OCI-LY7 (cell line): ENCODE results near the gene PRPS2. TPM values are rescaled to one million over a fixed set of nuclear protein-coding genes. Genes with fewer than 3 reads are reported as not detected.
A peak's percentile ranks its signal among the peaks of the same experiment; 100 is the strongest.

Experiments
- BruUV-seq: library from RNA; stranded (reverse); fragments of 400-500 nt; replicated peaks from 2 replicates; lab custom pipeline; 2021; lab: Mats Ljungman, UMichigan
- CTCF ChIA-PET: fragments of 300-600 bp; sonication (Branson Sonifier 250); formaldehyde crosslinking; loops from one replicate; lab custom pipeline; 2022; ENCODE audit warnings: antibody characterized with exemption; ENCODE audit not compliant: unreplicated experiment; lab: Charles Lee
- POLR2A ChIA-PET: fragments of 300-600 bp; sonication (Branson Sonifier 250); formaldehyde crosslinking; loops from one replicate; lab custom pipeline; 2022; ENCODE audit warnings: antibody characterized with exemption; lab: Charles Lee
- DNase-seq: peaks from one replicate; pipeline ENCODE4 v3.0.0-alpha.2; 2015; ENCODE audit warnings: low spot score
- H2AFZ ChIP-seq: fragments of 200-600 bp; sonication (generic), shearing (Covaris generic); 2 replicates; pipeline ENCODE4 v1.6.1; 2014; ENCODE audit warnings: mild to moderate bottlenecking, antibody characterized with exemption, low read length, moderate library complexity
- H3K27ac ChIP-seq: fragments of 200-600 bp; sonication (generic); 2 replicates; pipeline ENCODE4 v1.5.1; 2014; ENCODE audit warnings: mixed run types, low read depth, mild to moderate bottlenecking, moderate library complexity, low read length, inconsistent platforms; ENCODE audit not compliant: poor library complexity, severe bottlenecking
- H3K36me3 ChIP-seq: fragments of 200-600 bp; sonication (generic); 2 replicates; pipeline ENCODE4 v1.6.1; 2014; ENCODE audit warnings: mild to moderate bottlenecking, antibody characterized with exemption, low read length, moderate library complexity, mixed read lengths; ENCODE audit not compliant: insufficient read depth
- H3K4me1 ChIP-seq: fragments of 200-600 bp; sonication (generic); 2 replicates; pipeline ENCODE4 v1.5.1; 2014; ENCODE audit warnings: mild to moderate bottlenecking, low read length; ENCODE audit not compliant: insufficient read depth, poor library complexity, severe bottlenecking
- H3K4me2 ChIP-seq: fragments of 200-600 bp; sonication (generic); 2 replicates; pipeline ENCODE4 v1.6.1; 2014; ENCODE audit warnings: mild to moderate bottlenecking, low read length
- H3K4me3 ChIP-seq: fragments of 200-600 bp; sonication (generic); 2 replicates; pipeline ENCODE4 v1.5.1; 2014; ENCODE audit warnings: mild to moderate bottlenecking, low read depth, low read length; ENCODE audit not compliant: poor library complexity, severe bottlenecking
- H3K79me2 ChIP-seq: fragments of 200-600 bp; sonication (generic); 2 replicates; pipeline ENCODE4 v1.6.1; 2016; ENCODE audit warnings: low read depth, mild to moderate bottlenecking, low read length, moderate library complexity, mixed read lengths; ENCODE audit not compliant: insufficient read depth
- H3K9me2 ChIP-seq: fragments of 200-600 bp; sonication (generic); 2 replicates; pipeline ENCODE4 v1.6.1; 2016; ENCODE audit warnings: mild to moderate bottlenecking, low read length, mixed read lengths; ENCODE audit not compliant: insufficient read depth
- H3K9me3 ChIP-seq: fragments of 200-600 bp; sonication (generic); 2 replicates; pipeline ENCODE4 v1.6.1; 2014; ENCODE audit warnings: mild to moderate bottlenecking, mixed run types, low read length, mixed read lengths
- H4K20me1 ChIP-seq: fragments of 200-600 bp; sonication (generic); 2 replicates; pipeline ENCODE4 v1.6.1; 2014; ENCODE audit warnings: mild to moderate bottlenecking, antibody characterized with exemption, low read length, moderate library complexity, mixed read lengths; ENCODE audit not compliant: insufficient read depth
- CTCF ChIP-seq: fragments of 200-600 bp; sonication (generic); conservative IDR thresholded peaks from 2 replicates; pipeline ENCODE4 v1.5.1; 2014; ENCODE audit warnings: mild to moderate bottlenecking, antibody characterized with exemption, low read length, moderate library complexity, mixed read lengths
- EZH2phosphoT487 ChIP-seq: fragments of 200-600 bp; sonication (generic); IDR thresholded peaks from 2 replicates; pipeline ENCODE4 v1.6.1; 2018; ENCODE audit warnings: low read depth, borderline replicate concordance, mild to moderate bottlenecking, mixed run types, antibody characterized with exemption, low read length, moderate library complexity, mixed read lengths
- intact Hi-C: fragments of 100-400 bp; cut with micrococcal nuclease; formaldehyde crosslinking; loops from one replicate; pipeline ENCODE4 v1.10.0; 2022; ENCODE audit not compliant: unreplicated experiment
- total RNA-seq, 2 experiments: library from RNA; depleted of rRNA in 1 of 2; stranded (reverse); fragments of >200 nt in 1 of 2; shearing (Covaris generic) in 1 of 2; gene quantifications; 2 replicates each; pipeline ENCODE4 v1.2.3, GENCODE V29; 2014 to 2022

Gene PRPS2
- total RNA-seq, 2 experiments from 2014 or later: 57.5 to 70.7 TPM

DNA sequence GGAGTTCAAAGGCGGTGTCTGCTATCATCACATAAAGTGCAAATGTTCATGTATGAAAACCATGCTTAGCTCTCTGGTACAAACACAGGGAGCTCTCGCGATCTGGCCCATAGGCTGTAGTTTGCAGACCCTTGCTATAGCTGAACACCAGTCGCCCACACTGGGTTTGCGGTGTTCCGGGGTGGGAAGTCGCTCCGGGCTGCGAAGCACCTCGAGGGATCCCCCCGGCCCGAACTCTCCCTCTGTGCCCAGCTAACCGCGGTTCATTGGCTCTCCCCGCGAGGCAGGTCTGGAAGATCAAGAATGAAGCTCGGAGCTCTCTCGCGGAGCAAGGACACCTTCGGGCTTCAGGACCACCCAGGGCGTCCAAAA lies 341 bp upstream of the PRPS2 start:
- intact Hi-C loops: no loop called here

DNA sequence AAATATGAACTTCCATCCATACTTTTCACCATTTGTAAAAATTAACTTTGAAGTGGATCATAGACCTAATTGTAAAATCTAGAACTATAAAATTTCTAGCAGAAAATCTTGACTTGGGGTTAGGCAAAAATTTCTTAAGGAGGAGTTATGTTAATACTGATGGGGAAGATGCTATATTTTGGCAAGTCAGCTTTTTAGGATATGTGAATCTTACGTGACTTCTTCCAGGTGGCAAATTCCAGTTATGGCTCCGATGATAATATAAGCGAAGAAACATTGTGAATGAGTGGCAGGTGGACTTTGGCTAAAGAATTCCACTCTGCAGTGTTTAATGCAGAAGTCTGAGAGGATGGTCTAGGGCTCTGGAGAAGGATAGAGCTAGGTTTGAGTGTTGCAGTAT lies 1.5 kb downstream of the PRPS2 start:
- peaks cover 14% of the 10 kb centered on the region for H3K4me1 ChIP-seq
- H4K20me1 ChIP-seq: no peaks in the 10 kb centered on the region
- H3K9me3 ChIP-seq: no peaks in the 10 kb centered on the region
- POLR2A ChIA-PET: interaction anchor here (1.5 to 1.7 kb wide), 2 partner anchors 9 to 10 kb away, joined by 7 to 9 read pairs; no protein-coding TSS in a partner anchor
- H3K79me2 ChIP-seq: peaks cover 40% of the 10 kb centered on the region
- TF ChIP-seq EZH2phosphoT487 (no peak), CTCF (no peak)
- H3K27ac ChIP-seq: no peak overlapping the region
- peak overlapping the region; percentile 91 for H3K4me3 ChIP-seq
- H3K4me2 ChIP-seq: peak overlapping the region; percentile 98
- no peaks in the 10 kb centered on the region for H3K9me2 ChIP-seq
- DNase-seq: no peak
- intact Hi-C loops: no loop called here
- BruUV-seq: no TSS peak
- H3K36me3 ChIP-seq: peaks cover 31% of the 10 kb centered on the region
- CTCF ChIA-PET: interaction anchor here (1.6 kb wide), 1 partner anchor 108 kb away, joined by 6 read pairs; no protein-coding TSS in a partner anchor
- no peak overlapping the region for H2AFZ ChIP-seq

More for the DNA sequence above, 341 bp upstream of the PRPS2 start:
- TF ChIP-seq CTCF (no peak), EZH2phosphoT487 (no peak)
- H3K4me1 ChIP-seq: peaks cover 14% of the 10 kb centered on the region
- H4K20me1 ChIP-seq: no peaks in the 10 kb centered on the region
- no peak overlapping the region for H3K27ac ChIP-seq
- peaks cover 36% of the 10 kb centered on the region for H3K79me2 ChIP-seq
- peak overlapping the region; percentile 91 for H2AFZ ChIP-seq
- peak overlapping the region; percentile 98 for H3K4me2 ChIP-seq
- peaks cover 31% of the 10 kb centered on the region for H3K36me3 ChIP-seq
- no TSS peak for BruUV-seq
- peak overlapping the region; percentile 91 for H3K4me3 ChIP-seq
- H3K9me2 ChIP-seq: no peaks in the 10 kb centered on the region
- CTCF ChIA-PET: interaction anchor here (0.6 to 0.9 kb wide), 3 partner anchors 10 to 1178 kb away, joined by 3 to 17 read pairs (median 3); no protein-coding TSS in a partner anchor
- POLR2A ChIA-PET: interaction anchor here (0.6 to 1.8 kb wide), 12 partner anchors 10 to 1076 kb away, joined by 3 to 6 read pairs (median 3); partner anchors contain the start of gene TLR7
- H3K9me3 ChIP-seq: no peaks in the 10 kb centered on the region
- no peak for DNase-seq

DNA sequence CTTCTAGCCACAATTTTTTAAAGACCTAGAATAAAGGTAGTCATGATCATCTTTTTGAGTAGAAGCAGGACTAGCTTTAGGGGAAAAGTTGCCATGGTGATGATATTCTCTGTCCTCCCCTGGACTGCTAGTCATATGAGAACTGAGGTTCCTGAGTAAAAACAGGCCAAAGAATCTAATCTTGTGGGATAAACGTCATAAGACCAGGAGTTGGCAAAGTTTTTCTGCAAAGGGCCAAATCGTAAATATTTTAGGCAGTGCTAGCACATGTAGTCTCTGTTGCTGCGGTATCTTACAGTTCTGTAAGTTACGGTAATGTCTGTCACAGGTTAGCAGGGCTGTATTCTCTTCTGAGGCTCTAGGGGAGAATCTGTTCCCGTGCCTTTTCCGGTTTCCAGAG lies 3.4 kb downstream of the PRPS2 start:
- peaks cover 40% of the 10 kb centered on the region for H3K79me2 ChIP-seq

More for the DNA sequence above, 3.4 kb downstream of the PRPS2 start:
- intact Hi-C loops: no loop called here
- Histone ChIP-seq H3K4me2 (no peak overlapping the region), H3K9me3 (no peaks in the 10 kb centered on the region), H3K4me3 (no peak overlapping the region), H3K4me1 (peaks cover 14% of the 10 kb centered on the region), H3K27ac (no peak overlapping the region), H2AFZ (no peak overlapping the region), H4K20me1 (no peaks in the 10 kb centered on the region), H3K36me3 (peaks cover 47% of the 10 kb centered on the region), H3K9me2 (no peaks in the 10 kb centered on the region)
- ChIA-PET POLR2A (no interaction called here), CTCF (no interaction called here)
- no peak for DNase-seq
- no TSS peak for BruUV-seq
- TF ChIP-seq EZH2phosphoT487 (no peak), CTCF (no peak)
